Measurements from ENCODE around the gene ISCU. TPM values are rescaled to one million over a fixed set of nuclear protein-coding genes. Genes with fewer than 3 reads are reported as not detected.

The ISCU gene
- total and polyA plus RNA-seq, 9 of the 15 experiments (the other 6 are each of a cell fraction or from before 2014, with no cell fraction given): 15.9 to 92.5 (median 77.3) TPM

DNA sequence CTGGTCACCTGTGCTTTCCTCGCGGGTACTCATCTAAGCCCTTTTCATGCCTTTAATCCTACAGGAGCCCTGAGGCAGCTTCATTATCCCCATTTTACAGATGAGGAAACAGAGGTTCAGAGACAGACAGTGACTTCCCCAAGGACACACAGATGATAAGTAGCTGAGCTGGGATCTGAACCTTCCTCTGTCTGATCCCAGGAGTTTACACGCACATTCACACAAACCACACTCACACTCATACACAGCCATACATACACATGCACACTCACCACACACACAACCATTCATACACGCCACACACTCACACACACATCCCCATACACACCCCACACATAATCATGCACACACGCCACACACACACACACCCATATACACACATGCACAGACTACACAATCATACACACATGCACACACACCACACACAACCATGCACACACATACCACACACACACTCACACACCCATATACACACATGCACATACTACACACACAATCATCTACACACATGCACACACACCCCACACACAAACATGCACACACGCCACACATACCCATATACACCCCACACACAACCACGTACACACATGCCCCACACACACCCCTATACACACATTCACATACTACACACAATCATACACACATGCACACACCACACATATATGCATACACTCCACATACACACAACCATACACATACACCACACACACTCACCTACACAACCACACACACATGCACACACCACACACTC is 32.7 kb downstream of the ISCU start (continued):
- TF ChIP-seq, protein P1, sequence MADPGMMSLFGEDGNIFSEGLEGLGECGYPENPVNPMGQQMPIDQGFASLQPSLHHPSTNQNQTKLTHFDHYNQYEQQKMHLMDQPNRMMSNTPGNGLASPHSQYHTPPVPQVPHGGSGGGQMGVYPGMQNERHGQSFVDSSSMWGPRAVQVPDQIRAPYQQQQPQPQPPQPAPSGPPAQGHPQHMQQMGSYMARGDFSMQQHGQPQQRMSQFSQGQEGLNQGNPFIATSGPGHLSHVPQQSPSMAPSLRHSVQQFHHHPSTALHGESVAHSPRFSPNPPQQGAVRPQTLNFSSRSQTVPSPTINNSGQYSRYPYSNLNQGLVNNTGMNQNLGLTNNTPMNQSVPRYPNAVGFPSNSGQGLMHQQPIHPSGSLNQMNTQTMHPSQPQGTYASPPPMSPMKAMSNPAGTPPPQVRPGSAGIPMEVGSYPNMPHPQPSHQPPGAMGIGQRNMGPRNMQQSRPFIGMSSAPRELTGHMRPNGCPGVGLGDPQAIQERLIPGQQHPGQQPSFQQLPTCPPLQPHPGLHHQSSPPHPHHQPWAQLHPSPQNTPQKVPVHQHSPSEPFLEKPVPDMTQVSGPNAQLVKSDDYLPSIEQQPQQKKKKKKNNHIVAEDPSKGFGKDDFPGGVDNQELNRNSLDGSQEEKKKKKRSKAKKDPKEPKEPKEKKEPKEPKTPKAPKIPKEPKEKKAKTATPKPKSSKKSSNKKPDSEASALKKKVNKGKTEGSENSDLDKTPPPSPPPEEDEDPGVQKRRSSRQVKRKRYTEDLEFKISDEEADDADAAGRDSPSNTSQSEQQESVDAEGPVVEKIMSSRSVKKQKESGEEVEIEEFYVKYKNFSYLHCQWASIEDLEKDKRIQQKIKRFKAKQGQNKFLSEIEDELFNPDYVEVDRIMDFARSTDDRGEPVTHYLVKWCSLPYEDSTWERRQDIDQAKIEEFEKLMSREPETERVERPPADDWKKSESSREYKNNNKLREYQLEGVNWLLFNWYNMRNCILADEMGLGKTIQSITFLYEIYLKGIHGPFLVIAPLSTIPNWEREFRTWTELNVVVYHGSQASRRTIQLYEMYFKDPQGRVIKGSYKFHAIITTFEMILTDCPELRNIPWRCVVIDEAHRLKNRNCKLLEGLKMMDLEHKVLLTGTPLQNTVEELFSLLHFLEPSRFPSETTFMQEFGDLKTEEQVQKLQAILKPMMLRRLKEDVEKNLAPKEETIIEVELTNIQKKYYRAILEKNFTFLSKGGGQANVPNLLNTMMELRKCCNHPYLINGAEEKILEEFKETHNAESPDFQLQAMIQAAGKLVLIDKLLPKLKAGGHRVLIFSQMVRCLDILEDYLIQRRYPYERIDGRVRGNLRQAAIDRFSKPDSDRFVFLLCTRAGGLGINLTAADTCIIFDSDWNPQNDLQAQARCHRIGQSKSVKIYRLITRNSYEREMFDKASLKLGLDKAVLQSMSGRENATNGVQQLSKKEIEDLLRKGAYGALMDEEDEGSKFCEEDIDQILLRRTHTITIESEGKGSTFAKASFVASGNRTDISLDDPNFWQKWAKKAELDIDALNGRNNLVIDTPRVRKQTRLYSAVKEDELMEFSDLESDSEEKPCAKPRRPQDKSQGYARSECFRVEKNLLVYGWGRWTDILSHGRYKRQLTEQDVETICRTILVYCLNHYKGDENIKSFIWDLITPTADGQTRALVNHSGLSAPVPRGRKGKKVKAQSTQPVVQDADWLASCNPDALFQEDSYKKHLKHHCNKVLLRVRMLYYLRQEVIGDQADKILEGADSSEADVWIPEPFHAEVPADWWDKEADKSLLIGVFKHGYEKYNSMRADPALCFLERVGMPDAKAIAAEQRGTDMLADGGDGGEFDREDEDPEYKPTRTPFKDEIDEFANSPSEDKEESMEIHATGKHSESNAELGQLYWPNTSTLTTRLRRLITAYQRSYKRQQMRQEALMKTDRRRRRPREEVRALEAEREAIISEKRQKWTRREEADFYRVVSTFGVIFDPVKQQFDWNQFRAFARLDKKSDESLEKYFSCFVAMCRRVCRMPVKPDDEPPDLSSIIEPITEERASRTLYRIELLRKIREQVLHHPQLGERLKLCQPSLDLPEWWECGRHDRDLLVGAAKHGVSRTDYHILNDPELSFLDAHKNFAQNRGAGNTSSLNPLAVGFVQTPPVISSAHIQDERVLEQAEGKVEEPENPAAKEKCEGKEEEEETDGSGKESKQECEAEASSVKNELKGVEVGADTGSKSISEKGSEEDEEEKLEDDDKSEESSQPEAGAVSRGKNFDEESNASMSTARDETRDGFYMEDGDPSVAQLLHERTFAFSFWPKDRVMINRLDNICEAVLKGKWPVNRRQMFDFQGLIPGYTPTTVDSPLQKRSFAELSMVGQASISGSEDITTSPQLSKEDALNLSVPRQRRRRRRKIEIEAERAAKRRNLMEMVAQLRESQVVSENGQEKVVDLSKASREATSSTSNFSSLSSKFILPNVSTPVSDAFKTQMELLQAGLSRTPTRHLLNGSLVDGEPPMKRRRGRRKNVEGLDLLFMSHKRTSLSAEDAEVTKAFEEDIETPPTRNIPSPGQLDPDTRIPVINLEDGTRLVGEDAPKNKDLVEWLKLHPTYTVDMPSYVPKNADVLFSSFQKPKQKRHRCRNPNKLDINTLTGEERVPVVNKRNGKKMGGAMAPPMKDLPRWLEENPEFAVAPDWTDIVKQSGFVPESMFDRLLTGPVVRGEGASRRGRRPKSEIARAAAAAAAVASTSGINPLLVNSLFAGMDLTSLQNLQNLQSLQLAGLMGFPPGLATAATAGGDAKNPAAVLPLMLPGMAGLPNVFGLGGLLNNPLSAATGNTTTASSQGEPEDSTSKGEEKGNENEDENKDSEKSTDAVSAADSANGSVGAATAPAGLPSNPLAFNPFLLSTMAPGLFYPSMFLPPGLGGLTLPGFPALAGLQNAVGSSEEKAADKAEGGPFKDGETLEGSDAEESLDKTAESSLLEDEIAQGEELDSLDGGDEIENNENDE (IDR thresholded peaks at IDR 0.05; ENCODE audit: low read depth, low read length): no peak
- TF ChIP-seq KAT8 (IDR thresholded peaks at IDR 0.05; ENCODE audit: low read depth) (no peak), ZNF436 (CRISPR knock-in tag; IDR thresholded peaks at IDR 0.05) (no peak), GATAD2B (IDR thresholded peaks at IDR 0.05; ENCODE audit: borderline replicate concordance) (no peak), ZNF431 (CRISPR knock-in tag; IDR thresholded peaks at IDR 0.05) (no peak), GATA2 (CRISPR knock-in tag; IDR thresholded peaks at IDR 0.05) (no peak), CHD2 (IDR thresholded peaks at IDR 0.05; ENCODE audit: low read depth, low read length) (no peak), PHTF2 (CRISPR knock-in tag; IDR thresholded peaks at IDR 0.05) (no peak), ZNF282 (CRISPR knock-in tag; IDR thresholded peaks at IDR 0.05) (no peak), KLF6 (CRISPR knock-in tag; IDR thresholded peaks at IDR 0.05; ENCODE audit: borderline replicate concordance) (no peak), HCFC1 (IDR thresholded peaks at IDR 0.05; ENCODE audit: low read depth, low read length) (no peak), MCM3 (IDR thresholded peaks at IDR 0.05) (no peak), NCOA6 (IDR thresholded peaks at IDR 0.05) (no peak), ZNF134 (CRISPR knock-in tag; conservative IDR thresholded peaks at IDR 0.05) (no peak), ATF7 (IDR thresholded peaks at IDR 0.05) (no peak), FOXJ3 (CRISPR knock-in tag; IDR thresholded peaks at IDR 0.05) (no peak), KLF10 (CRISPR knock-in tag; IDR thresholded peaks at IDR 0.05) (no peak), MTA1 (IDR thresholded peaks at IDR 0.05; ENCODE audit: borderline replicate concordance) (no peak), SAFB (IDR thresholded peaks at IDR 0.05; ENCODE audit: borderline replicate concordance, low read depth, low read length) (no peak)
- TF ChIP-seq, protein P2, sequence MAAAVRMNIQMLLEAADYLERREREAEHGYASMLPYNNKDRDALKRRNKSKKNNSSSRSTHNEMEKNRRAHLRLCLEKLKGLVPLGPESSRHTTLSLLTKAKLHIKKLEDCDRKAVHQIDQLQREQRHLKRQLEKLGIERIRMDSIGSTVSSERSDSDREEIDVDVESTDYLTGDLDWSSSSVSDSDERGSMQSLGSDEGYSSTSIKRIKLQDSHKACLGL (CRISPR knock-in tag; IDR thresholded peaks at IDR 0.05; ENCODE audit: borderline replicate concordance, poor library complexity, severe bottlenecking): no peak
